Mucosa of descending colon (tissue), 3 donors: ENCODE data around the gene TEKT2. TPM values are rescaled to one million over a fixed set of nuclear protein-coding genes. Genes with fewer than 3 reads are reported as not detected.
A peak's percentile ranks its signal among the peaks of the same experiment; 100 is the strongest.

ENCODE experiments used
- ATAC-seq: fragments of 200-7000 bp; cut with Tn5 transposase; one replicate; pipeline ENCODE4 v1.9.1; 2020; ENCODE audit warnings: mild to moderate bottlenecking, moderate library complexity
- DNase-seq, 3 donors: peaks; one replicate each; pipeline ENCODE4 v3.0.0-alpha.2; 2020
- H3K36me3 ChIP-seq: fragments of 200-600 bp; one replicate; pipeline ENCODE4 v1.8.0; 2021; ENCODE audit warnings: low read depth, mild to moderate bottlenecking
- H3K4me1 ChIP-seq: fragments of 200-600 bp; one replicate; pipeline ENCODE4 v1.8.0; 2021; ENCODE audit warnings: low read depth, mild to moderate bottlenecking
- H3K4me3 ChIP-seq: fragments of 200-600 bp; one replicate; pipeline ENCODE4 v1.8.0; 2021; ENCODE audit warnings: mild to moderate bottlenecking
- H3K9me3 ChIP-seq: fragments of 200-600 bp; one replicate; pipeline ENCODE4 v1.8.0; 2021; ENCODE audit warnings: mild to moderate bottlenecking
- intact Hi-C, 2 donors: fragments of 100-400 bp; cut with DNase I in 1 of 2; cut with micrococcal nuclease in 1 of 2; formaldehyde crosslinking; loops; one replicate each; pipeline versions ENCODE4 v1.11.0 to v1.11.1; 2022; cut with DNase I, micrococcal nuclease
- total RNA-seq, 3 donors: library from RNA; stranded (reverse); fragmentation: NEBNext Ultra II Directional in 2 of 3; extraction: Animal tissue kit (Norgen Biotek cat#: 25700) in 2 of 3; gene quantifications; one replicate each; pipeline versions ENCODE4 v1.2.1 to v1.2.4, GENCODE V29; 2021 to 2023
- TF ChIP-seq, protein P1 (sequence below): fragments of 200-600 bp; IDR thresholded peaks from one replicate; pipeline ENCODE4 v1.8.0; 2022; ENCODE audit warnings: antibody characterized with exemption, mild to moderate bottlenecking
- donor health status: DM: no; HTN: no; CAD: no; lungs with moderate emphysema.
- donor health status: DM: no; HTN: no; CAD: no.
- donor health status: DM: no; HTN: yes; CAD: no.

Gene TEKT2
- total RNA-seq, 3 donors from 2014 or later = 0.19 to 0.32 TPM; not detected in 1

DNA sequence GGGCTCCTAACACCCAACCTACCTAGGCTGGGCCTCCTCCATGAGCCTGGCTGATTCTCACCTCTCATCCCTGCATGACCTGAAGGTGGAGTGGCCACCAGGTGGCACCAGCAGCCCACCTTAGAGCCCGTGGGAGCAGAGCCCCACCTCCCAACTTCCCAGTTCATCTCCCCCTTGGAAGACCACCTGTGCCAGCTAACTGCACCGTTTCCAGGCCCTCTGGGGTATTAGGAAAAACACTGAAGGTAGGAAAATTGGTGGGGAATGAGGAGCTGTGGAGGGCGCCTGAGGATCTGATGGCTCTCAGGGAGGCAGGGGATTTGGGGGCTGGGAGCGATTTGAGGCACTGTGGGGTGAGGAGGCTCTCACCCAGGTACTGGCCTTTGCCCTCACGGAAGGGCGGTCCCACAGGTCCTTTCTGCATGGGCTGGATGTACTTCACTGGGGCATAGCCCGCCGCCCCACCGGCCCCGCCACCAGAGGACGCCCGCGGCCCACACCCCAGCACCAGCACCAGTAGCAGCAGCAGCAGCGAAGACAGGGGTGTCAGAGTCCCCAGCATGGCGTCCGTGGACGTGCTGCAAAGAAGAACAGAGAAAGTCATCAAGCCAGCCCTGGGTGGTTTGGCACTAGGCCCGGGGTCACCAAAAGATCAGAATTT, 15.9 kb downstream of the TEKT2 start:
- Histone ChIP-seq H3K9me3 (no peaks in the 10 kb centered on the region), H3K4me1 (no peaks in the 10 kb centered on the region), H3K36me3 (no peaks in the 10 kb centered on the region), H3K4me3 (no peak overlapping the region)
- TF ChIP-seq, protein P1, sequence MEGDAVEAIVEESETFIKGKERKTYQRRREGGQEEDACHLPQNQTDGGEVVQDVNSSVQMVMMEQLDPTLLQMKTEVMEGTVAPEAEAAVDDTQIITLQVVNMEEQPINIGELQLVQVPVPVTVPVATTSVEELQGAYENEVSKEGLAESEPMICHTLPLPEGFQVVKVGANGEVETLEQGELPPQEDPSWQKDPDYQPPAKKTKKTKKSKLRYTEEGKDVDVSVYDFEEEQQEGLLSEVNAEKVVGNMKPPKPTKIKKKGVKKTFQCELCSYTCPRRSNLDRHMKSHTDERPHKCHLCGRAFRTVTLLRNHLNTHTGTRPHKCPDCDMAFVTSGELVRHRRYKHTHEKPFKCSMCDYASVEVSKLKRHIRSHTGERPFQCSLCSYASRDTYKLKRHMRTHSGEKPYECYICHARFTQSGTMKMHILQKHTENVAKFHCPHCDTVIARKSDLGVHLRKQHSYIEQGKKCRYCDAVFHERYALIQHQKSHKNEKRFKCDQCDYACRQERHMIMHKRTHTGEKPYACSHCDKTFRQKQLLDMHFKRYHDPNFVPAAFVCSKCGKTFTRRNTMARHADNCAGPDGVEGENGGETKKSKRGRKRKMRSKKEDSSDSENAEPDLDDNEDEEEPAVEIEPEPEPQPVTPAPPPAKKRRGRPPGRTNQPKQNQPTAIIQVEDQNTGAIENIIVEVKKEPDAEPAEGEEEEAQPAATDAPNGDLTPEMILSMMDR = peak; percentile 42
- peak; percentile 94 for ATAC-seq
- peak; percentile 76 to 90 (median 88) for DNase-seq
- intact Hi-C loops = loop anchor here in 1 of 2 donors (5.0 to 10.0 kb wide), 4 partner anchors 45 to 325 kb away; partner anchors contain the start of gene TRAPPC3

DNA sequence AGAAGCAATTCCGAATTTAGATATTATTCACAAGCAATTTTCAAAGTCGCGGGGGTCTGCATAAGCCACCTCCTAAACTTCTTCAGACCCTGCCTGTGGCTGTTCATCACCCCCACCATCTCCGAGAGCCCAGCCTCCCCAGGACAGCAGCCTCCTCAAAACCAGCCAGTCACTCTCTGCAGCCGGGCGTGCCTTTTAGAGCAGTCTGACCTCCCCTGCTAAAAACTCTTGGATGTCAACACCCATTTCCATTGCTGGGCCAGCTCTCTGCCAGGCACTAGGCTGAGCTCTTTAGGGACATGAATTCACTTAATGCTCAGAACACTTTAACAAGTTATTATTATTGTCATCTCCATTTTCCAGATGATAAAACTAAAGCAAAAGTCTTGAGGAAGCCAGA, 16.5 kb downstream of the TEKT2 start:
- Histone ChIP-seq H3K9me3 (no peaks in the 10 kb centered on the region), H3K4me3 (no peak overlapping the region), H3K4me1 (no peaks in the 10 kb centered on the region), H3K36me3 (no peaks in the 10 kb centered on the region)
- no peak for ATAC-seq
- peak in 1 of 3 donors; percentile 40 for DNase-seq
- intact Hi-C loops = no loop called here
- TF ChIP-seq, protein P1 = no peak

DNA sequence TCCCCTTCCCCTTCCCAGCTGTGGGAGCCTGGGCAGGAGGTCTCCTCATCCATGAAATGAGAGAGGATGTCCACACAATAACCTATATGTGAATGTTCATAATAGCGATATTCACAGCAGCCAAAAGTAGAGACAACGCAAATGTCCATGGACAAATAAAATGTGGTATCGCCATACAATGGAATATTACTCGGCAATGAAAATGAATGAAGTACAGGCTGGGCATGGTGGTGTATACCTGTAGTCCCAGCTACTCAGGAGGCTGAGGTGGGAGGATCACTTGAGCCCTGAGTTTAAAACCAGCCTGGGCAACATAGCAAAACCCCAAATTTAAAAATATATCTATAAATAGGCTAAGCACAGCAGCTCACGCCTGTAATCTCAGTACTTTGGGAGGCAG, 17.7 kb downstream of the TEKT2 start:
- no peaks in the 10 kb centered on the region for H3K9me3 ChIP-seq
- no peaks in the 10 kb centered on the region for H3K4me1 ChIP-seq
- TF ChIP-seq, protein P1 = no peak
- intact Hi-C loops = no loop called here
- DNase-seq (no peak), ATAC-seq (no peak)
- no peaks in the 10 kb centered on the region for H3K36me3 ChIP-seq
- no peak overlapping the region for H3K4me3 ChIP-seq

DNA sequence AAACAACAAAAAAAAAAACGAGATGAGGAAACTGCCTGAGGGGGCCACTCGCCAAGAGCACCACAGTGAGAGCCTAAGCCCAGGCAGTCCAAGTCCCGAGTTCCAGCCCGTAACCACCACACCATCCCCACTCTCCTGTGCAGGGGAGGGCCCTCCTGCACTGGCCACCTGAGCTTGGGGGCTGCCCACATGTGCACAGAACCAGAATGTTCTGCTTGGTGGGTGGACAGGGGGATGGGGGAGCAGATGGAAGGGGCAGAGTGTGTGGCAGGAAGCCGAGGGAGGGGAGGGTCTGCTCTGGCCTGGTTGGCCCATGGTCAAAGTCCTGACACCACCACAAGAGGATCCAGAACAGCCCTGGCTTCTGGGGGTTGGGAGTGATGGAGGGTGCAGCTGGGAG, 22.4 kb downstream of the TEKT2 start:
- intact Hi-C loops = no loop called here
- ATAC-seq (no peak), DNase-seq (no peak)
- Histone ChIP-seq H3K4me1 (no peaks in the 10 kb centered on the region), H3K9me3 (no peaks in the 10 kb centered on the region), H3K36me3 (no peaks in the 10 kb centered on the region), H3K4me3 (no peak overlapping the region)
- TF ChIP-seq, protein P1 = no peak

DNA sequence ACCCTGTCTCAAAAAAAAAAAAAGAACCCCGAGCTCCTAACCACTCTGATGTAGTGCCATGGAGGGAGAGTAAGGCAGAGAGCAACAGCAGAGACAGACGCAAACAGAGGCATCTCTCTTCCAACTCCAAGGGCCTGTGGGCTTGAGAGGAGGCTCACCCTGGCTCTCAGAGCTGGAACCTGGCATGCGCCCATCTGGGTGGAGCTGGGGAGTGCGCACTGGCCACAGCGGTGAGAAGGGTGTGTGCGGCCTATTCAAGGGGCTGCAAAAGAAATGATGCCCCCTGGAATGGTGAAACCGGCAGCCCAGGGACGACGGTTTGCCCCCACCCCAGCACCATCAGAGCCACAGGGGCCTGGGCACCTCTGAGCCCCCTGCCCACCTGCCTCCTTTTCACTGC, 23.5 kb downstream of the TEKT2 start:
- intact Hi-C loops = no loop called here

More for the DNA sequence above, 23.5 kb downstream of the TEKT2 start:
- Histone ChIP-seq H3K9me3 (no peaks in the 10 kb centered on the region), H3K4me1 (no peaks in the 10 kb centered on the region), H3K36me3 (no peaks in the 10 kb centered on the region), H3K4me3 (no peak overlapping the region)
- TF ChIP-seq, protein P1 = no peak
- ATAC-seq = no peak
- DNase-seq = no peak
